Activated CD4-positive, alpha-beta memory T cell treated with anti-CD3 and anti-CD28 coated beads for 36 hours (primary cell): ENCODE measurements around the gene PET100. TPM values are rescaled to one million over a fixed set of nuclear protein-coding genes. Genes with fewer than 3 reads are reported as not detected.

Experiments
- CTCF ChIA-PET: fragments of 350-600 bp; sonication (Branson Sonifier 250); formaldehyde crosslinking; loops from one replicate; lab custom pipeline; 2021; ENCODE audit warnings: antibody characterized with exemption, inconsistent platforms; lab: Charles Lee
- POLR2A ChIA-PET: fragments of 350-600 bp; sonication (Branson Sonifier 250); formaldehyde crosslinking; loops from one replicate; lab custom pipeline; 2021; ENCODE audit warnings: antibody characterized with exemption; lab: Charles Lee
- DNase-seq: peaks from one replicate; pipeline ENCODE4 v3.0.0-alpha.2; 2020
- H3K27ac Mint-ChIP-seq: one replicate; pipeline ENCODE4 v1.8.0; 2021; ENCODE audit warnings: mixed read lengths
- H3K27me3 Mint-ChIP-seq: one replicate; pipeline ENCODE4 v1.8.0; 2021; ENCODE audit warnings: mixed read lengths
- H3K36me3 Mint-ChIP-seq: one replicate; pipeline ENCODE4 v1.8.0; 2021; ENCODE audit warnings: mixed read lengths
- H3K4me1 Mint-ChIP-seq: one replicate; pipeline ENCODE4 v1.8.0; 2021; ENCODE audit warnings: low read depth, mixed read lengths
- H3K4me3 Mint-ChIP-seq: one replicate; pipeline ENCODE4 v1.8.0; 2021; ENCODE audit warnings: mild to moderate bottlenecking, mixed read lengths
- H3K9me3 Mint-ChIP-seq: one replicate; pipeline ENCODE4 v1.8.0; 2021; ENCODE audit warnings: mixed read lengths
- intact Hi-C: fragments of 100-400 bp; cut with micrococcal nuclease; formaldehyde crosslinking; loops from one replicate; pipeline ENCODE4 v1.15.1; 2023
- total RNA-seq, 2 experiments: library from RNA; stranded (reverse); gene quantifications; one replicate each; pipeline ENCODE4 v1.2.3, GENCODE V29; 2021

PET100 gene
- total RNA-seq, 2 experiments from 2014 or later = 106 to 114 TPM

GRCh38 chr19:7614859-7615741, 14.5 kb upstream of the PET100 start:
- H3K36me3 Mint-ChIP-seq = peaks cover 21% of the 10 kb centered on the region
- no peak overlapping the region for H3K27ac Mint-ChIP-seq
- ChIA-PET CTCF (no interaction called here), POLR2A (no interaction called here)
- no peak for DNase-seq
- intact Hi-C loops = no loop called here
- H3K27me3 Mint-ChIP-seq = no peaks in the 10 kb centered on the region
- H3K4me3 Mint-ChIP-seq = no peak overlapping the region
- no peaks in the 10 kb centered on the region for H3K9me3 Mint-ChIP-seq
- H3K4me1 Mint-ChIP-seq = no peaks in the 10 kb centered on the region

GRCh38 chr19:7617172-7617571, 12.4 kb upstream of the PET100 start:
- intact Hi-C loops = no loop called here
- no peaks in the 10 kb centered on the region for H3K4me1 Mint-ChIP-seq
- CTCF ChIA-PET = no interaction called here
- no peak overlapping the region for H3K4me3 Mint-ChIP-seq
- no peaks in the 10 kb centered on the region for H3K9me3 Mint-ChIP-seq
- DNase-seq = no peak
- no peak overlapping the region for H3K27ac Mint-ChIP-seq
- H3K36me3 Mint-ChIP-seq = peaks cover 28% of the 10 kb centered on the region
- H3K27me3 Mint-ChIP-seq = no peaks in the 10 kb centered on the region
- POLR2A ChIA-PET = no interaction called here

GRCh38 chr19:7617735-7618134, 11.9 kb upstream of the PET100 start:
- CTCF ChIA-PET = no interaction called here
- DNase-seq = no peak
- POLR2A ChIA-PET = no interaction called here
- H3K9me3 Mint-ChIP-seq = no peaks in the 10 kb centered on the region
- no peak overlapping the region for H3K27ac Mint-ChIP-seq
- no peak overlapping the region for H3K4me3 Mint-ChIP-seq
- no peaks in the 10 kb centered on the region for H3K27me3 Mint-ChIP-seq
- intact Hi-C loops = no loop called here
- H3K36me3 Mint-ChIP-seq = peaks cover 29% of the 10 kb centered on the region
- H3K4me1 Mint-ChIP-seq = no peaks in the 10 kb centered on the region

GRCh38 chr19:7618348-7618747, 11.2 kb upstream of the PET100 start:
- no peak overlapping the region for H3K27ac Mint-ChIP-seq
- H3K4me3 Mint-ChIP-seq = no peak overlapping the region
- H3K4me1 Mint-ChIP-seq = no peaks in the 10 kb centered on the region
- H3K36me3 Mint-ChIP-seq = peaks cover 35% of the 10 kb centered on the region
- no peaks in the 10 kb centered on the region for H3K27me3 Mint-ChIP-seq
- ChIA-PET CTCF (no interaction called here), POLR2A (no interaction called here)
- intact Hi-C loops = no loop called here
- DNase-seq = no peak
- H3K9me3 Mint-ChIP-seq = no peaks in the 10 kb centered on the region

- no peaks in the 10 kb centered on the region for H3K9me3 Mint-ChIP-seq
- CTCF ChIA-PET = no interaction called here
- H3K4me1 Mint-ChIP-seq = no peaks in the 10 kb centered on the region
- intact Hi-C loops = no loop called here
- H3K4me3 Mint-ChIP-seq = no peak overlapping the region
- H3K27ac Mint-ChIP-seq = no peak overlapping the region
- no peaks in the 10 kb centered on the region for H3K27me3 Mint-ChIP-seq
- POLR2A ChIA-PET = no interaction called here
- no peak for DNase-seq
- H3K36me3 Mint-ChIP-seq = peaks cover 35% of the 10 kb centered on the region
Observed at GRCh38 chr19:7618771-7619510, 10.7 kb upstream of the PET100 start.

GRCh38 chr19:7619671-7620441, 9.7 kb upstream of the PET100 start:
- no peak for DNase-seq
- H3K27ac Mint-ChIP-seq = no peak overlapping the region
- intact Hi-C loops = no loop called here
- ChIA-PET CTCF (no interaction called here), POLR2A (no interaction called here)
- H3K27me3 Mint-ChIP-seq = no peaks in the 10 kb centered on the region
- peaks cover 37% of the 10 kb centered on the region for H3K36me3 Mint-ChIP-seq
- no peaks in the 10 kb centered on the region for H3K9me3 Mint-ChIP-seq
- H3K4me3 Mint-ChIP-seq = no peak overlapping the region
- H3K4me1 Mint-ChIP-seq = no peaks in the 10 kb centered on the region

- Mint-ChIP-seq H3K27ac (no peak overlapping the region), H3K9me3 (no peaks in the 10 kb centered on the region), H3K36me3 (peaks cover 37% of the 10 kb centered on the region), H3K4me3 (no peak overlapping the region), H3K27me3 (no peaks in the 10 kb centered on the region), H3K4me1 (no peaks in the 10 kb centered on the region)
- ChIA-PET POLR2A (no interaction called here), CTCF (no interaction called here)
- intact Hi-C loops = no loop called here
- DNase-seq = no peak
Observed at GRCh38 chr19:7620442-7621412, 8.9 kb upstream of the PET100 start.

GRCh38 chr19:7622933-7623685, 6.5 kb upstream of the PET100 start:
- no peaks in the 10 kb centered on the region for H3K9me3 Mint-ChIP-seq
- no peaks in the 10 kb centered on the region for H3K27me3 Mint-ChIP-seq
- CTCF ChIA-PET = interaction anchor here (0.7 kb wide), 1 partner anchor 176 kb away, joined by 3 read pairs; no protein-coding TSS in a partner anchor
- DNase-seq = no peak
- POLR2A ChIA-PET = no interaction called here
- intact Hi-C loops = no loop called here
- H3K27ac Mint-ChIP-seq = no peak overlapping the region
- H3K4me1 Mint-ChIP-seq = peaks cover 9% of the 10 kb centered on the region
- no peak overlapping the region for H3K4me3 Mint-ChIP-seq
- H3K36me3 Mint-ChIP-seq = peaks cover 32% of the 10 kb centered on the region

GRCh38 chr19:7623725-7624603, 5.6 kb upstream of the PET100 start:
- peaks cover 18% of the 10 kb centered on the region for H3K4me1 Mint-ChIP-seq
- intact Hi-C loops = no loop called here
- no peak overlapping the region for H3K4me3 Mint-ChIP-seq
- no peaks in the 10 kb centered on the region for H3K27me3 Mint-ChIP-seq
- H3K27ac Mint-ChIP-seq = no peak overlapping the region
- POLR2A ChIA-PET = no interaction called here
- DNase-seq = no peak
- H3K9me3 Mint-ChIP-seq = no peaks in the 10 kb centered on the region
- peaks cover 25% of the 10 kb centered on the region for H3K36me3 Mint-ChIP-seq
- CTCF ChIA-PET = interaction anchor here (0.7 to 0.8 kb wide), 2 partner anchors 56 to 175 kb away, joined by 3 read pairs; no protein-coding TSS in a partner anchor

GRCh38 chr19:7624810-7625209, 4.8 kb upstream of the PET100 start:
- Mint-ChIP-seq H3K4me3 (no peak overlapping the region), H3K27me3 (no peaks in the 10 kb centered on the region), H3K4me1 (peaks cover 24% of the 10 kb centered on the region), H3K9me3 (no peaks in the 10 kb centered on the region), H3K27ac (no peak overlapping the region), H3K36me3 (peaks cover 31% of the 10 kb centered on the region)
- ChIA-PET CTCF (no interaction called here), POLR2A (no interaction called here)
- intact Hi-C loops = no loop called here
- no peak for DNase-seq
